Upper lobe of left lung (tissue), 6 donors: ENCODE measurements around the gene HSP90B1. TPM values are rescaled to one million over a fixed set of nuclear protein-coding genes. Genes with fewer than 3 reads are reported as not detected.
A peak's percentile ranks its signal among the peaks of the same experiment; 100 is the strongest.

Experiments used
- ATAC-seq, 2 donors: fragments of 200-7000 bp; cut with Tn5 transposase; one replicate each; pipeline ENCODE4 v1.9.1; 2022; ENCODE audit warnings: mild to moderate bottlenecking in 2 of 2, moderate library complexity in 2 of 2; ENCODE audit not compliant: low FRiP score in 2 of 2
- DNase-seq, 2 donors: peaks; one replicate each; pipeline ENCODE4 v3.0.0-alpha.2; 2019 to 2020
- H3K27ac ChIP-seq, 4 donors: fragments of 200-600 bp; sonication (generic); one replicate each; pipeline ENCODE4 v1.5.1; 2016 to 2019
- H3K27me3 ChIP-seq, 4 donors: fragments of 200-600 bp; sonication (generic); one replicate each; pipeline ENCODE4 v1.5.1; 2017 to 2019
- H3K36me3 ChIP-seq, 4 donors: fragments of 200-600 bp; sonication (generic); one replicate each; pipeline ENCODE4 v1.5.1; 2016 to 2019
- H3K4me1 ChIP-seq, 4 donors: fragments of 200-600 bp; sonication (generic); one replicate each; pipeline ENCODE4 v1.5.1; 2018 to 2019
- H3K4me3 ChIP-seq, 4 donors: fragments of 200-600 bp; sonication (generic); one replicate each; pipeline ENCODE4 v1.5.1; 2017 to 2019; ENCODE audit warnings: mild to moderate bottlenecking in 2 of 4, moderate library complexity in 1 of 4
- H3K9me3 ChIP-seq, 4 donors: fragments of 200-600 bp; sonication (generic); one replicate each; pipeline ENCODE4 v1.5.1; 2018 to 2019
- CTCF ChIP-seq, 6 experiments: fragments of 450-650 bp in 4 of 6; fragments of 200-600 bp in 2 of 6; sonication (generic) in 2 of 6; IDR thresholded peaks; one replicate each; pipeline ENCODE4 v1.5.1; 2016 to 2019; ENCODE audit warnings: antibody characterized with exemption in 6 of 6
- EP300 ChIP-seq, 4 donors: sonication (generic); formaldehyde crosslinking; IDR thresholded peaks; one replicate each; pipeline ENCODE4 v1.5.1; 2017; ENCODE audit warnings: antibody characterized with exemption in 4 of 4, control low read depth in 2 of 4
- POLR2A ChIP-seq, 4 donors: fragments of 450-650 bp; IDR thresholded peaks; one replicate each; pipeline ENCODE4 v1.5.1; 2016 to 2017; ENCODE audit warnings: antibody characterized with exemption in 4 of 4, mild to moderate bottlenecking in 2 of 4
- POLR2AphosphoS5 ChIP-seq, 2 donors: sonication (generic); formaldehyde crosslinking; IDR thresholded peaks; one replicate each; pipeline ENCODE4 v1.5.1; 2017; ENCODE audit warnings: antibody characterized with exemption in 2 of 2
- WGBS, 2 donors: methylation state at CpG; one replicate each; pipeline ENCODE4 v1.1.5; 2017 to 2018; 5-methylcytosine and 5-hydroxymethylcytosine counted together
- total RNA-seq, 6 donors: library from RNA; depleted of rRNA in 4 of 6; stranded (reverse); fragments of >200 nt in 4 of 6; gene quantifications; one replicate each; pipeline versions ENCODE4 v1.1.0 to v1.2.1, GENCODE V29; 2016 to 2021
- donor health status: DM: no; HTN: no; CAD: no; lungs with moderate emphysema.
- donor health status: DM: no; HTN: yes; CAD: no; lungs with severe emphysema.

Gene HSP90B1
- total RNA-seq, 6 donors from 2014 or later, result 164 to 743 (median 287) TPM

GRCh38 chr12:103996595-103996994 lies 66.4 kb downstream of the HSP90B1 start:
- WGBS, 2 donors, result 86 to 93% methylated on average over 5 of the region's 5 CpGs
- no peaks in the 10 kb centered on the region for H3K9me3 ChIP-seq
- no peaks in the 10 kb centered on the region for H3K27me3 ChIP-seq
- no peaks in the 10 kb centered on the region for H3K36me3 ChIP-seq
- no peak overlapping the region for H3K4me3 ChIP-seq
- DNase-seq, result peak in 1 of 2 donors; percentile 55
- H3K27ac ChIP-seq, result no peak overlapping the region
- H3K4me1 ChIP-seq, result no peaks in the 10 kb centered on the region
- TF ChIP-seq CTCF (IDR thresholded peaks at IDR 0.05), result no peak
- TF ChIP-seq EP300 (IDR thresholded peaks at IDR 0.05), result no peak
- TF ChIP-seq POLR2A (IDR thresholded peaks at IDR 0.05), result no peak
- TF ChIP-seq POLR2AphosphoS5 (IDR thresholded peaks at IDR 0.05), result no peak
- ATAC-seq, result no peak

GRCh38 chr12:103997286-103997900 lies 67.2 kb downstream of the HSP90B1 start:
- ATAC-seq, result peak in 1 of 2 donors; percentile 71
- Histone ChIP-seq H3K4me1 (no peaks in the 10 kb centered on the region), H3K4me3 (no peak overlapping the region), H3K36me3 (no peaks in the 10 kb centered on the region), H3K27ac (no peak overlapping the region), H3K27me3 (no peaks in the 10 kb centered on the region), H3K9me3 (no peaks in the 10 kb centered on the region)
- no peak for DNase-seq
- no peak for TF ChIP-seq EP300 (IDR thresholded peaks at IDR 0.05)
- TF ChIP-seq POLR2AphosphoS5 (IDR thresholded peaks at IDR 0.05), result no peak
- no peak for TF ChIP-seq CTCF (IDR thresholded peaks at IDR 0.05)
- no peak for TF ChIP-seq POLR2A (IDR thresholded peaks at IDR 0.05)
- 65 to 78% methylated on average over 16 of the region's 16 CpGs for WGBS, 2 donors

Other genes with a start within 250 kb of the HSP90B1 start
- 10 to 100 TPM in 1 of 6 donors, 1 to 10 TPM in 5; 3.8 to 29.3 (median 7.3) TPM for gene NT5DC3, start 89.2 kb upstream of the HSP90B1 start, total RNA-seq
- 10 to 100 TPM; 14.8 to 24.5 (median 17.4) TPM for gene TDG, start 35.5 kb downstream of the HSP90B1 start, total RNA-seq
- gene GLT8D2, start 119.8 kb downstream of the HSP90B1 start, total RNA-seq, result 1 to 10 TPM in 5 of 6 donors, not detected in 1; 2.4 to 9.5 (median 5.3) TPM
- gene HCFC2, start 134.1 kb downstream of the HSP90B1 start, total RNA-seq, result 10 to 100 TPM; 10.3 to 28.2 (median 15.8) TPM
- gene NFYB, start 207.8 kb downstream of the HSP90B1 start, total RNA-seq, result 100 to 1,000 TPM in 1 of 6 donors, 10 to 100 TPM in 5; 20.3 to 101 (median 39.0) TPM